DND-41 (cell line): ENCODE measurements around the gene HNRNPA0.
A peak's percentile ranks its signal among the peaks of the same experiment; 100 is the strongest.

Experiments
- ATAC-seq: fragments of 200-7000 bp; cut with Tn5 transposase; 3 replicates; pipeline ENCODE4 v1.9.1; 2021; ENCODE audit warnings: low read depth; ENCODE audit not compliant: insufficient read depth
- DNase-seq: peaks from one replicate; pipeline ENCODE4 v3.0.0-alpha.2; 2020
- H2AFZ ChIP-seq: 2 replicates; pipeline ENCODE4 v1.6.0; 2012; ENCODE audit warnings: low read depth, low read length
- H3K27ac ChIP-seq: 2 replicates; pipeline ENCODE4 v1.5.1; 2012; ENCODE audit warnings: low read length, inconsistent platforms
- H3K27me3 ChIP-seq: fragments of 200-600 bp; sonication (generic); 2 replicates; pipeline ENCODE4 v1.6.0; 2012; ENCODE audit warnings: low read length, mild to moderate bottlenecking, inconsistent platforms; ENCODE audit not compliant: insufficient read depth, poor library complexity
- H3K36me3 ChIP-seq: 2 replicates; pipeline ENCODE4 v1.5.1; 2012; ENCODE audit warnings: low read length, inconsistent platforms; ENCODE audit not compliant: insufficient read depth
- H3K4me1 ChIP-seq: 2 replicates; pipeline ENCODE4 v1.5.1; 2012; ENCODE audit warnings: mild to moderate bottlenecking, low read length; ENCODE audit not compliant: insufficient read depth
- H3K4me2 ChIP-seq: 2 replicates; pipeline ENCODE4 v1.6.0; 2012; ENCODE audit warnings: mild to moderate bottlenecking, moderate library complexity, low read length, inconsistent platforms; ENCODE audit not compliant: insufficient read depth
- H3K4me3 ChIP-seq, 2 experiments: fragments of 200-600 bp in 1 of 2; shearing (Covaris generic) in 1 of 2; 2 replicates each; pipeline ENCODE4 v1.5.1; 2012 to 2016; ENCODE audit warnings: inconsistent platforms in 2 of 2, low read length in 2 of 2, mild to moderate bottlenecking in 2 of 2, low read depth in 1 of 2, moderate library complexity in 1 of 2
- H3K79me2 ChIP-seq: 2 replicates; pipeline ENCODE4 v1.6.0; 2012; ENCODE audit warnings: low read length, inconsistent platforms; ENCODE audit not compliant: insufficient read depth
- H3K9ac ChIP-seq: 2 replicates; pipeline ENCODE4 v1.6.0; 2012; ENCODE audit warnings: low read depth, mild to moderate bottlenecking, inconsistent platforms, low read length, moderate library complexity
- H3K9me3 ChIP-seq: 2 replicates; pipeline ENCODE4 v1.5.1; 2012; ENCODE audit warnings: low read length, moderate library complexity, mild to moderate bottlenecking, inconsistent platforms; ENCODE audit not compliant: insufficient read depth, severe bottlenecking
- H4K20me1 ChIP-seq: 2 replicates; pipeline ENCODE4 v1.6.0; 2012; ENCODE audit warnings: low read length; ENCODE audit not compliant: insufficient read depth
- CTCF ChIP-seq: IDR thresholded peaks from 2 replicates; pipeline ENCODE4 v1.5.1; 2012; ENCODE audit warnings: borderline replicate concordance, low read length, moderate library complexity, mild to moderate bottlenecking; ENCODE audit not compliant: poor library complexity, severe bottlenecking; ENCODE audit errors: extremely low read depth
- EZH2 ChIP-seq: IDR thresholded peaks from 3 replicates; pipeline ENCODE4 v1.6.1; 2012; ENCODE audit warnings: borderline replicate concordance, low read depth, mild to moderate bottlenecking, moderate library complexity, low read length, inconsistent platforms; ENCODE audit not compliant: severe bottlenecking

Gene HNRNPA0

DNA sequence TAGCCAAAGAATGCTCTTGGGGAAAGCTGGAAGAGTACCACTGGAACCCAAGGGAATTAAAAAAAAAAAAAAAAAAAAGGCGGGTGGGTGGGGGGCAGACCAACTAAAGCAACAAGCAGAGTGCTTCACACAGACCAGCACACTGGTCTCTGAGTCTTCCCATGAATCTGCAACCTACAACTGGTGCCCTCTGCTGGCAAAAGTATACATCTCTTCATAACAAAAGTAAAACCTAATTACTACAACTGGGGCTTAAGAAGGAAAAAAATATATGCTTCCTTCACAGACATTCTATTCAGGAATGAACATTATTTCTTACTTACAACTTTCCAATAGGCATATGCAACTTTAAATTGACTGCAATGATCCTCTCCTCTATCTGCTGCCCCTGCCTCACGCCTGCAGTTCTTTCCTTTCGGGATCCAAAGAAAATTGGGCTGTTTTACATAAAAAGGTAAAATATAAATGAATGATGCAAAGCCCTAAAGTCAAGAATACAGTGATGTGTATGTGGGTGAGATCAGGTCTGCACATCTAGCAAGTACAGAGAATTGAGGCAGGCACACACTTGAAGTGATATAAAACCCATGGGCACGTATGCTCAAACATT, 11.0 kb downstream of the HNRNPA0 start:
- DNase-seq = peak; percentile 66
- TF ChIP-seq CTCF (peak; percentile 76), EZH2 (no peak)
- Histone ChIP-seq H3K9me3 (no peaks in the 10 kb centered on the region), H3K79me2 (no peaks in the 10 kb centered on the region), H3K4me1 (no peaks in the 10 kb centered on the region), H2AFZ (no peak overlapping the region), H4K20me1 (peaks cover 13% of the 10 kb centered on the region; the same call in 1 of the 2 replicates), H3K4me3 (no peak overlapping the region), H3K9ac (no peak overlapping the region), H3K36me3 (no peaks in the 10 kb centered on the region), H3K4me2 (no peak overlapping the region), H3K27ac (no peak overlapping the region), H3K27me3 (no peaks in the 10 kb centered on the region)
- peak; percentile 83 for ATAC-seq

- DNase-seq (no peak), ATAC-seq (no peak)
- H3K9ac ChIP-seq = no peak overlapping the region
- H2AFZ ChIP-seq = no peak overlapping the region
- no peaks in the 10 kb centered on the region for H3K79me2 ChIP-seq
- no peaks in the 10 kb centered on the region for H3K36me3 ChIP-seq
- H3K4me1 ChIP-seq = no peaks in the 10 kb centered on the region
- H3K9me3 ChIP-seq = no peaks in the 10 kb centered on the region
- H3K4me2 ChIP-seq = no peak overlapping the region
- no peak overlapping the region for H3K4me3 ChIP-seq
- no peak overlapping the region for H3K27ac ChIP-seq
- H3K27me3 ChIP-seq = no peaks in the 10 kb centered on the region
- TF ChIP-seq EZH2 (no peak), CTCF (no peak)
- no peaks in the 10 kb centered on the region for H4K20me1 ChIP-seq
Observed at GRCh38 chr5:137741718-137742117, 12.4 kb downstream of the HNRNPA0 start.

DNA sequence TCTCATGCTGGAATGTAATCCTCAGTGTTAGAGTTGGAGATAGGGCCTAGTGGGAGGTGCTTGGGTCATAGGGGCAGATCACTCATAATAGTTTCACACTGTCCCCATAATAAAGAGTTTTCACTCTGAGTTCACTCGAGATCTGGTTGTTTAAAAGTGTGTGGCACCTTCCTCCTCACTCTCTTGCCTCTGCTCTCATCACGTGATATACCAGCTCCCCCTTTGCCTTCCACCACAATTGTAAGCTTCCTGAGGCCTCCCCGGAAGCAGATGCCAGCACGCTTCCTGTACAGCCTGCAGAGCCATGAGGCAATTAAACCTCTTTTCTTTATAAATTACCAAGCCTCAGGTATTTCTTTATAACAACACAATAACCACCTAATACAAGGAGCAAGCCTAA, 14.4 kb downstream of the HNRNPA0 start:
- ATAC-seq = no peak
- H3K79me2 ChIP-seq = no peaks in the 10 kb centered on the region
- peaks cover 6% of the 10 kb centered on the region for H3K27me3 ChIP-seq
- DNase-seq = no peak
- H3K27ac ChIP-seq = no peak overlapping the region
- H3K4me2 ChIP-seq = no peak overlapping the region
- H2AFZ ChIP-seq = no peak overlapping the region
- no peak overlapping the region for H3K4me3 ChIP-seq
- no peaks in the 10 kb centered on the region for H3K9me3 ChIP-seq
- no peaks in the 10 kb centered on the region for H4K20me1 ChIP-seq
- TF ChIP-seq EZH2 (no peak), CTCF (no peak)
- H3K36me3 ChIP-seq = no peaks in the 10 kb centered on the region
- H3K9ac ChIP-seq = no peak overlapping the region
- H3K4me1 ChIP-seq = peaks cover 14% of the 10 kb centered on the region
